HG02885 (cell line): ENCODE data around the gene CD93.

Experiments
- ATAC-seq: cut with Tn5 transposase; IDR thresholded peaks from one replicate; pipeline ENCODE4 v1.9.1; 2021; ENCODE audit warnings: mild to moderate bottlenecking; ENCODE audit not compliant: unreplicated experiment, poor library complexity

Gene CD93

DNA sequence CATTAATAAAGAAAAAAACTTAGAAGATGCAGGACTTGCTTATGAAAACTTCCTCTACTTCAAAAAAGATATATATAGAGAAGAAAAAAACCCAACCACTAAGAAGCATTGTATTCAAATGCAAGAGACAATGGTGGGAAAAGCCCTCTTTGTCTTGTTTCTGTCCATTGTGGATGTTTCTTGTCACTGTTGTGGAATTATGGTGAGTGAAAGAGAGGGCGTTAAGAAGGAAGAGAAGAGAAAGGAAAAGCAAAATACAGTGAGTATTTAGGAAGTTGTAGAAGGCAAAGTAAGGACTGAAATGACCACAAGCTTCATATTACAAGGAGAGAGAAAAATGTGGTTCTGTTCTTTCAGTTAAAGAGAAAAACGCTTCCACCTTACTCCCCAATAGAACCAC is 22.5 kb downstream of the CD93 start:
- ATAC-seq = no peak

DNA sequence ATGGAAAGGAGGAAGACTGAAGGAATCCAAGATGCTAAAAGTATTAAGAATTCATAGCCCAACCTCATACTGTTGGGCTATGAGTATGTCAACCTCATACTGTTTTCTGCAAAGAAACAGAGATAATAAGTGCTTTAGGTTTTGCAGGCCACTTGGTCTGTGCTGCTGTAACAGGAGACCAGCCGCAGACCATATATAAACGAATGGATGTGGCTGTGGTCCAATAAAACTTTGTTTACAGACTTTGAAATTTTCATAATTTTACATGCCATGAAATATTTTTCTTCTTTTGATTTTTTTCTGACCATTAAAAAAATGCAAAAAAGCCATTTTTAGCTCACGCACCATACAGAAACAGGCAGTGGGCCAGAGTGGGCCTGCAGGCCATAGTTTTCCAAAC is 23.0 kb downstream of the CD93 start:
- no peak for ATAC-seq

DNA sequence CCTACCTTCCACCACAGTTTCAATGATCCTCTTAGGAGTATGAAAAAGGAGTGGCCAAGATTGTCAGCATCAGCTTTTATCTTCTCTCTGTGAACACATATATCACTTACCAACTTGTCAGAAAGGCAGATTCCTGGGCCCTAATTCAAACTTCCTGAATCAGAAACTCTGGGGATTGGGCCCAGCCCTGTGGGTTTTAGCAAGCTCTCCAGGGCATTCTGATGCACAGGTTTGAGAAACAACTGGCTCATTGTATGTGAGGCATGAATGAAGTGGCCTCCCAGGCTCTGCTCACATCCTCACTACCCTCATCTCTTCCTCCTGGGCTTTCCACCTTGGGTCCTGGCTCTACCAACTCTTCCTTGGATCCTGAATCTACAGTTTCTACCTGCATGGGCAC is 23.5 kb downstream of the CD93 start:
- no peak for ATAC-seq

DNA sequence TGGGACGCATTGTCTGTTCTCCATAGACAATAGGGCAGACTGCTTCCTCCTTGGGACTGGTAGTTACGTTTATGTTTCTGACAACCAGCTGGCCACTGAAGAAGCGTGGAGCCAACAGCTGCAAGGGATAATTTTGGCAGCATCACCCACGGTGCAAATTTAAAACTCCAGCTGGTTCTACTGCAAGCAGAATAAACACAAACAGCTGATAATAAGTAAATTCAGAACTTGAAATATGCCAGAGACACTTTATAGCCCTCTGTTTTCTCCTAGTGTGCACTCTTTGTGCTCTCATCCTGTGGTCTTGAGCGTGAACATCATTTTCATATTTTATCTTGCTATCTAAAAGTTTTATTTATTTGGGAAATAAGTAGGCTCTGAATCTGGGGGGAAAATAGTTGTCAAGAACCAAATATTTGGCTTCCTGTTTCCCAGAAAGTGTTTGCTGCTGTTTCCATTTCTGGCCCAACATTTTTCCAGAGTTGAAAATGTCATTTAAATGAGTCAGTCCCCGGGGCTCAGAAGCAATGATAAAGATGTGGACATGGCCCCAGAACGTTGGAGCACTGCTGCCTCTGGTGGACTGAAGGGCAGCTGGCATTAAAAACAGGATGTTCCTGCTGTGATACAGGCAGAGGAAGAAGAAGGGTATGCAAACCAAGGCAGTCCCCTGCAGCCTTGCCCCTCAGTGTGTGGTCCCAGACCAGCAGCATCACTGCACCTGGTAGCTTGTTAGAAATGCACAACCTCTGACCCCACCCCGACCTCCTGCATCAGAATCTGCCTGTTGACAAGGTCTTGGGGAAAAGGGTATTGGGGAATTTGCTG is 24.2 kb downstream of the CD93 start:
- ATAC-seq = no peak

DNA sequence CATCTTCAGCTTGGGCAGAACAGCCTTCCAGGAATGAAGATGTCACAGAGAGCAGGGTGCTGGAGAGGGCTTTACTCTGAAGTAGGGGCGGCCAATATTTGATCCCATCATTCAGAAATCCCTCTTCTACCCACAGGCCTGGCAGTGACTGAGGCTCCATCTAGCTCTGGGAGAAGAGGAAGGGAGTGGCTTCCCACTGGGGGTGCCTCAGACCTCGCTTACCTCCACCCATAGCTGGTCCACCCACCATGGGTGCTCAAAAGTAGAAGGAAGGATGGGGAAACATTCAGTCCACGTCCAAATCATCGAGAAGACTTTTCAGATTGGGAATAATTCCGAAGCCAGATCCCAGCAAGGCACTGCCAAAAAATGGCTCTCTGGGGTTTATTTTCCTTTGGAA is 24.9 kb downstream of the CD93 start:
- ATAC-seq = no peak

DNA sequence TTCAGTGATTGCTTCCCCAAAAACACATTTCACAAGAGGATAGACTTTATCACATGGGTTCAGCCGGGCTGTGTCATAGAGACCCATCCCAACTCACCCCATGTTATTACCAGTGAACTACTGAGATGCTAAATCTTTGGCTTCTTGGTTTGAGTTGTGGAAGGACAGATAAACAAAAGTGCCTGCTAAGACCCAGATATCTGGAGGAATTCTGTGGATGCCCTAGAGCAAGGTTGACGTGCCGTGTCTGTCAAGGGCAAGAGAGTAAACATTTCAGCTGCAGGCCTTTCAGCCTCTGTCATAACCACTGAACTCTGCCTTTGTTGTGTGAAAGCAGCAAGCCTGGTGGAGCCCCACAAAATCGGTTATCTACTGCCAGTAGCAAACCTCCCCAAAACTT is 25.5 kb downstream of the CD93 start:
- no peak for ATAC-seq

DNA sequence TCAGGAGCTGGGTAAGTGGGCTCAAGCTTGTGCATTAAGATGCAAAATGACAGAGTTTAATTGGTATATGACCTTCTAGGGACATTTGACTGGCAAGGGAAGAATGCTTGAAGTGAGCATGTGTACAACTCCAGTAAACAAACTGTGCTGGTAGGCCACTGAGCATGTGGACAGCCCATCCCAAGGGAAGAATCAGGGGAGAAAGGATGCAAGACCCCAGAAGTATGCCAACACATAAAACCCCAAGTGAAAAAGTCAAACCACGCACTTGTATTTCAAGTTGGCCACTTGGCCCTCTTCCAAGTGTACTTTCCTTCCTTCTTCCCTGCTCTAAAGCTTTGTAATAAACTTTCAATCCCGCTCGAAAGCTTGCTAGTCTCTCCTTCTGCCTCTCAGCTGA is 26.3 kb downstream of the CD93 start:
- no peak for ATAC-seq

DNA sequence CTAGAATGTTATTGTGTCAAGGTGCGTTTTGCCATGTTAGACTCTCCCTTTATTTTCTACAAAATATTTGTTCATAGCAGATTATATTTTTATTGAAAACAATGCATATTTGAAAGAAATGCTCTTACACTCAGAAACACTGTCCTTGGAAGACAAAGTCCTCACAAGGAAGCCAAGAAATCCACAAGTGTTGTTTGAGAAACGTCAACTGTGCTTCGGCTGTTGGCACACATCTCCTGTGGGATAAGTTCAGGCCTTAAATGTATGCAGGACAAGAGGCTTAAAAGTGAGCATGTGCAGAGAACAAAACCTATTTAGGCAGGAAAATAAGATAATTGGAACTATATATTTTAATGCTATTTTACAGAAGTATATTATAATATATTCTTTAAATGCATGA is 27.1 kb downstream of the CD93 start:
- no peak for ATAC-seq

DNA sequence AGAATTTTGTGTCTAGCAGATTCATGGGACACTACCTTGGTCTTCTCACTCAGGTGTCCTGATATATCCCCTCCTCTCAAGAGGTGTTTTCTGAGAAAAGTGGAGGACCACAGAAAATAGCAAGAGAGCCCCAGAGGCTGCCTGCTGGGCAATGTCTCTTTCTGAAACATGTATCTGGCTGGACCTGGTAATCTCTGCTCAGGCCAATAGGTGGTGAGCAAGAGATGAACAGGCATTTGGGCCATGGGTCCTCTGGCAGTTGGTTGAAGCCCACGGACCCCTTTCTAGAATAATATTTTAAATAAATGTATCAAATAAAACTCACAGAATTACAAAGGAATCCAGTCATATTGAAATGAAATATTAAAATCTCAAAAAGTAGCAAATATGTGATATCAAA is 27.9 kb downstream of the CD93 start:
- no peak for ATAC-seq

DNA sequence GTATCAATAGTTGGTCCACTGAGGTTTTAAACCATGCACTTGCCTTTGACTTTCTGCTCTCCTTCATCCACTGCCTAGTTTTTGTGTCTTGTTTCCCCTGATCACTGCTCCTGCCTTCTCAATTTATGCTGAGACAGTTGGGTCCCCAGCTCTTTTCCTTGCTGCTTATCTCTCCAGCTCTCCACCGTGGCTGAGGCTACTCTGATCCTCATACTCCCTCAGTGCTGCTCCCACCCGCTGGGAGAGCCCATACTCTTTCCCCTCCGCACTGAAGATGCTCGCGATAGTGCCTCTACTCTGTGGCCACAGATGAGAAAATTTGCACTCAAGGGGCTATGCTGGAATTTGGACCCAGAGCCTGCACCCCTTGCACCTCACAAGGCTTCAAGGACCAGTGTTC is 33.2 kb downstream of the CD93 start:
- ATAC-seq = no peak

DNA sequence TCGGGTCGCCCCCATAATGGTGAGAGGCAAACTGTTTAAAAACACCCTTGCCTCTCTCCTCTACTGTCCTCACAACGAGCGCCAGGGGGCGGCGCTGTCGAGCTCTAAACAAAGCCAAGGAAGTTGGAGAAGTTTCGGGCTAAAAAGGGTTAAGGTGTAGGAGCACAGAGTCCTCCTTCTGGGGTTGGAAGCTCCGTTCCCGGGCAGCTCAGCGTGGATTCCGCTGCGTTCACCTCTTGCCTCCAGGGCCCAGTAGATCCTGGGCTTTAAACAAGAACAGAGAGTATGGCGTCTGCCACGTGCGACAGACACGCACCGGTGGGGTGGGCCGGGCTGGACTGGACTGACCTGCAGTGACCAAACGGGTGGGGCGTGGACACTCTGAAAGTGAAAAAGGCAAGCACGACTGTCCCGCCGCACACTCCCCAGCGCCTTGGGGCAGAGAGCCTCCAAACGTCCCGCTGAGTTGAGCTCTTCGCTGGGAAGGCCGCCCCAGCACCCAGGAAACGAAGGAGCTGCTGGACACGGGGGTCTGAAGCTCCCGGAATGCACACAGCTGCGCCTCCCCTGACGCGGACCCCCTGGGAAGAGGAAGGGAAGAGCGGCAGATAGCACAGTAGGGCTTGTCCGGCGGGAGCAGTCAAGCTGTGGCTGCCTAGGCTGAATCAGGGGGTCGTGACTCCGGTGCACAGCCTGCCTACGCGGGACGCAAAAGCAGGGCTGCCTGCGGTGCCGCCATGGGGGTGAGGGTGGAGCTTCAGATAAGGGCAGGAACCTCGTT is 35.1 kb downstream of the CD93 start:
- no peak for ATAC-seq

DNA sequence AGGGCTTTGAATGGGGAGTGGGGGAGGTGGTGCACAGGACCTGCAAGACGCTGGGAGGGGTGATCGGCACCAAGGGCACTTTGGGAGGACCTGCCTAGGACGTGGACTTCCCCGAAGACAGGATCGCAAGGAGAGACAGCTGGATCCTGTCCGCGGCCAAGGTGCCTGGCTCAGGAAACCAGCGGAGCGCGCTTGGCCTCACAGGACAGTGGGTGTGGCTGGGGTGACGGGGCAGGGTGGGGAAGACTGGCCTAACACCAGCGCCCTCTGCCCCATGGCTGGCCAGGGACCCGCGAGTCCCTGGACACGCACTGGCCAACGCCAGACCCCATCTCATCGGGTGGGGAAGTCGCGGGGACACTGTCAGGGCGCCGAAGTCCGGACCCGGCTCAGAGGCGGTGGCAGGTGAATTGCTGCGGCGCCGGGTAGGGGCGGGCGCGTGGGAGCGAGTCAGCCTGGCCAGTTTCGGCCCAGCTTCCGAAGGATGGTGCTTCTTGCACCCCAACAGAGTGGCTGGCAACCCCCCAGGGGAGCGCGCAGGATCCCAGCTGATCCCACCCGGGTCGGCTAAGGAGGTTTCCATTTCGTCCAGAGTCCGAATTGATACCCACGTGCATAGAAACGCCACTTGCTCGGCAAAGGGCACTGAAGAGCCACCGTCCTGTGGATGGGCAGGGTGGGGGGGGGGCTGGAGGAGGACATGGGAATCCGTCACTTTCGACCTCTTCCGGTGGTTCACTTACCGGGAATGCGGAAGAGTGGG is 35.9 kb downstream of the CD93 start:
- no peak for ATAC-seq

DNA sequence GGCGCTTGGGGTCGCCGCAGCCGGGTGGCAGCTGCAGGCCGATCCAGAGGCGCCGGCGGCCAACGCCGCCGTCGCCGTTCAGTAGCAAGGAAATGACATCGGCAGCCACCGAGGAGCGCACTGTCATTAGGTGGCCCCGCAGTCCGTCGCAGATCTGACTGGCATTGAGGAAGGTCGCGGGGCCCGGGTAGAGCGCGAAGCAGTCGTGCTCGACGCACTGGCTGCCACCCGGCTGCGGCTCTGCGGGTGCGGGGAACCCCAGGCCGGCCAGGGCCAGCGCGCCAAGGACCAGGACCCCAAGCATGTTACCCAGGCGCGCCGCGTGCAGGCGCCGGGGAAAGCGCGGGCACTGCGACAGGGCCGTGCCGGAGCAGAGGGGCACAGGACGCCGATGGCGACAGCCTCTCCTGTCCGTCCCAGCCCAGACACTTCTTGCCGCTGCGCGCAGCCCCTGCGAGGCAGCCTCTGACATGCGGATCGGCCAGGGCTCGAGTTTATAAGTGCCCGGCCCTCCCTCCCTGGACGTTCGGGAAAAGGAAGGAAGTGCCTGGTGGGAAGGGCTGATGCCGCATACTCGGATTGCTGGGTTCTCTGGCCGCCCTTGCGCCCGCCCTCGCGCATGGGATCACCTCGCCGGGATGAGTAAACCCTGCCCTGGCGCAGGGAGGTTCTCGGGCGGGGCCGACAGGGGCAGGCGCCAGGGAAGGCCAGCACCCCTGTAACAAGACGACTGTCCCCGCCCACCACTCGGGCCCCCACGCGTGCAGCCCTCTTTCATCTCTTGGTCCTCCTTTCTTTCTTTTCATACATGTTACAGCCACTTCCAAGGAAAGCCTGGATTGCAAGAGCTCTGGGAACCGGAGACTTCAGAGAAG is 36.7 kb downstream of the CD93 start, which contains the start of gene THBD:
THBD (minus strand) TSS at position 472 of the 875 bp plus-strand sequence; CDS start at position 304, 168 bp downstream.
- ATAC-seq = no peak

DNA sequence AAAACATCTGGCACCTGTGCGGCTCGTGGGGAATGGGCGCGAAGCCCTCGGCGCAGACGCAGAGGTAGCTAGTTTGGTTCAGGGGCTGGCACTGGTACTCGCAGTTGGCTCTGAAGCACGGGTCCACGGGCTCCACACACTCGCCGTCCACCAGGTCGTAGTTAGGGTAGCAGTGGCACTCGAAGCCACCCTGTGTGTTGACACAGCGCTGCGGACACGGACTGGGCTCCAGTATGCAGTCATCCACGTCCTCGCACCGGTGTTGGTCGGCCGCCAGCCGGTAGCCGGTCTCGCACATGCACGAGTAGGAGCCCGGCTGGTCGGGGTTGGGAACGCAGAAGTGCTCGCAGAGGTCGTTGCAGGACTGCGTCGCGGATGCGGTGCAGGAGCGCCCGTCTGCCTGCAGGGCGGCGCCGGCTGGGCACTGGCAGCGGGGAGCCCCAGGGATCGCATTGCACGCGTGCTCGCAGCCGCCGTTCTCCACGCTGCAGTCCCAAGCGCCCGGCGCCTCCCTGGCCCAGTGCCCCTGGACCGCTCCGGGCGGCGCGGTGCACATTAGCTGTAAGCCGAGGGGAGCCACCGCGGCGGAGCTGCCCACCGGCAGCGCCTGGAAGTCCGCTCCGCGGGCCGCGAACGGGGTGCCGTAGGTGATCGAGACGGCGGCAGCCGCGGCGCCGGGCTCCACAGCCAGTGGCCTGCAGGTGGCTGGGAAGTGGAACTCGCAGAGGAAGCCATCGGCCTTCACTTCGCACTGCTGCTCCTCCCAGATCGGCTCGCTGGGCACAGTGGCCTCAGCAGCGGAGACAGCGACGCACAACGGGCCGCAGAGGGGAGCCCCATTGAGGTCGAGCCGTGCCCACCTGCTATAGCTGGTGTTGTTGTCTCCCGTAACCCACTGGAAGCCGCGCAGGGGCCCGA is 37.6 kb downstream of the CD93 start:
- ATAC-seq = no peak

DNA sequence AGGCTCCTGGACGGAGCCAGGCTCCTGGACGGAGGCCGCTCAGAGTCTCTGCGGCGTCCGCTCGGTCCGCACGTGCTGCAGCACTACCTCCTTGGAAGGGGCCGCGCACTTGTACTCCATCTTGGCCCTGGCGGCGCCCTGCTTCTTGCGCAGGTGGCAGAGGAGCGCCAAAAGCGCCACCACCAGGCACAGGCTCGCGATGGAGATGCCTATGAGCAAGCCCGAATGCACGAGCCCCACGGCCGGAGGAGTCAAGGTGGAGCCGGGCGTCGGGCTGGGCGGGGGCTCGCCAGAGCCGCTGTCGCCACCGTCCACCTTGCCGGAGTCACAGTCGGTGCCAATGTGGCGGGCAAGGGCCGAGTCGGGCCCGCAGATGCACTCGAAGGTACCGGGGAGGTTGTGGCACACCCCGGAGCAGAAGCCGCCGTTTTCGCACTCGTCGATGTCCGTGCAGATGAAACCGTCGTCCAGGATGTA is 38.3 kb downstream of the CD93 start:
- no peak for ATAC-seq

DNA sequence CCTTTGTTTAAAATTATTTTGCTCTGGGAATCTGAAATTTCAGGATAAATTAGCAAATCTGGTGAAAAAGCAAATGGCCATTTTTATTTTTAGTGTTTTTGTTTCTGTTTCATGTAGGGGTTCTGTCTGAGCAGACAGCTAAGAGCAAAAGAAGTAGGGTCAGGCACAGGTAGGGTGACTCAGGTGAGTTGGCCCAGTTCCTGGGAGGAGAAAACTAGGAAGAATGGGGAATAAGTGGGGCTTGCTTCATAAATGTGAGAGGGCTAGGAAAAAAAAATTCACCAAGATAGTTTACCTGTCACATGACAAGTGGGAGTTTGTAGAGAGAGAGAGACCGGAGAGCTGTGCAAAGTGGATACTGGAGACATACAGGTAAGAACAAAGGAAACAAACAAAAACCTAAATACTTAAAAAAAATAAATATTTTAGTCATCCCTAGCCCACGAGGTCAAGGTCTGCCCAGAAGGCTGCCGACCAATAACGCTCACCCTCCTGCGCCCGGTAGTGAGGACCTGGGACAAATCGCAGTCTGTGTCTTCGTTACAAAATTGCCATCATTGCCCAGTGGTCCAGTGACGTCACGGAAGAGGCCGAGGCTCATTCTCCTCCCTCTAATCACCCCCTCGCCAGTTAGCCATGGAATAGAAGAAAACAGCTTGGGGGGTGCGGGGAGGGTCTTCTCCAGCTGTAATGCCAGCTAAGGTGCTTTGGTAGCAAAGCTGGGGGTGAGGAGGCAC is 39.0 kb downstream of the CD93 start:
- ATAC-seq = no peak

DNA sequence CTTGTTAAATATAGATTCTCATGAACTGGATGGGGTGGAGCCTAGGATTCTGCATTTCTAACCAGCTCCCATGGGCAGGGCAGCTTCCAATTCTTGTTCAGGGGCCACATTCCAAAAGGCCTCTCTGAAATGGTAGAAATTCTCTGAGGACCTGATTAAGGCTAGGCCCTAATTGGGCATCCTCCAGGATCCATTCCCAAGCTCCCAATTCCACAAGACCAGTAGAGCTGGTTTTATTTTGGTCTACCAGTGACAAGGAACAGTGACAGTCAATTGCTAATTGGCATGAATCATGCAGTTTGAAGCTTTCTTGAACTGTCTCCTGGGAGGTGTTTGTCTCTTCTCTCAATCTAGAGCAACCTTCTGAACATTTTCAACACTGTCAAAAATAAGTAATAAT is 39.7 kb downstream of the CD93 start:
- ATAC-seq = no peak

DNA sequence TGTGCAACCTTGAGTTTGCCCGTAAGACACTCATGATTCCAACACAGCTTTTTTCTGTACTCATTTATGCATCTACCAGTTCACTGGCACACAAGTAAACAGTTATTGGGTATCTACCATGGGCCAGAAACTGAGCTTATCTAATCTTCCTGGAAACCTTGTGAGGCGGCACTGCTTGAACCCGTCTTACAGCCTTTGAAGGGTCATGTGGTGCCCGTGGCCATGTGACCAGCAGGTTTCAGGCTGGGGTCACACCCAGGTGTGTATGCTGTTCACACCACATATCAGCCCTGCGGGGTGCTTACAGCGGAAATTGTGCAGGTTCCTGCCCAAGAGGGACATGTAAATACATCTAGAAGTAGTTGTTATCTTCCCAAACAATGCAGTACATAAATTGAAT is 42.7 kb downstream of the CD93 start:
- no peak for ATAC-seq
